ENCODE measurements around the gene ZNF76. TPM values are rescaled to one million over a fixed set of nuclear protein-coding genes. Genes with fewer than 3 reads are reported as not detected.

Gene ZNF76
- total and polyA plus RNA-seq, 10 of the 15 experiments (the other 5 are each of a cell fraction or from before 2014, with no cell fraction given), result 2.8 to 41.0 (median 24.8) TPM

DNA sequence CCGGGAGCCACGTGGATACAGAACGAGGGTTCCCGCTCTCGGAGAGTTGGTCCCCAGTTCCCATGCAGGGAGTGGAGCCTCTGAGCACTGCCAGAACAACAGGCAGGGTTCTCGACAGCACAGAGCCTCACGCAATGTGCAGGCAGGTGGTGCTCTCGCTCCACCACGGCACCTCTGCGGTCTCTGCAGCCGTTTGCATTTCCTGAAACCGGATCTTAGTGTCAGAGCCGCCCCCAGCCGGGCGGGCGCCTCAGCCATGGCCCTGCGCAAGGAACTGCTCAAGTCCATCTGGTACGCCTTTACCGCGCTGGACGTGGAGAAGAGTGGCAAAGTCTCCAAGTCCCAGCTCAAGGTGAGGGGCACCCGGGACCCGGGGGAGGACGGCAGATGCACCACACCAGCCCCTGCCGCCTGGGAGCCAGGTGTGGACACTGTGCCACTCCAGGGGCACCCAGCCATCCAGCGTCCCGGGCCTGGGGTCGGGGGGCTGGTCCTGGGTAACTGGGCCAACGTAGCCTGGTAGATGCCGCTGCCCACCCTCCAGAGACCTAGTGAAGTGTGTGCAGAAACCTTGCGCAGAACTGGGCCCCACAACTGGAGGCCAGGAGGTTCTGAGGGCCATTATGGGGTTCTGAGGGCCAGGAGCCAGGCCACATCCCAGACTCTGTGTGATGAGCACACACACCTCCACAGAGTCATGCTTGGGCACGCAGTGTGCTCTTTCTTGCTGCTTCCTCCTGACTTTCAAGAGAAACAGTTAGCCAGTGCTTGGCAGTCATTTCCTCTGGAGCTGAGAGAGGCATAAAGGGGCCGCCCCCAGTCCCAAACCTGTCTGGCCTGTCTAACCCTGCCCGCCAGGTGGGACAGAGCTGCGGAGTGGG is 38.3 kb downstream of the ZNF76 start, which contains the start of gene DEF6 (continued):
- TF ChIP-seq, protein P1, sequence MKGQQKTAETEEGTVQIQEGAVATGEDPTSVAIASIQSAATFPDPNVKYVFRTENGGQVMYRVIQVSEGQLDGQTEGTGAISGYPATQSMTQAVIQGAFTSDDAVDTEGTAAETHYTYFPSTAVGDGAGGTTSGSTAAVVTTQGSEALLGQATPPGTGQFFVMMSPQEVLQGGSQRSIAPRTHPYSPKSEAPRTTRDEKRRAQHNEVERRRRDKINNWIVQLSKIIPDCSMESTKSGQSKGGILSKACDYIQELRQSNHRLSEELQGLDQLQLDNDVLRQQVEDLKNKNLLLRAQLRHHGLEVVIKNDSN (IDR thresholded peaks at IDR 0.05; ENCODE audit: borderline replicate concordance, extremely low read length, insufficient read depth, low read depth, low read length), result no peak
- TF ChIP-seq EP300 (IDR thresholded peaks at IDR 0.05; ENCODE audit: borderline replicate concordance in 1 of 2, control insufficient read depth in 1 of 2, low read depth in 2 of 2, low read length in 2 of 2) (peak in 1 of 2 experiments; percentile 45; a peak in 1 of 4 replicates), POU2F2 (IDR thresholded peaks at IDR 0.05; ENCODE audit: borderline replicate concordance, low read depth, low read length) (peak; percentile 95), ZSCAN29 (IDR thresholded peaks at IDR 0.05) (peak; percentile 96), SIX5 (IDR thresholded peaks at IDR 0.05; ENCODE audit: low read depth, low read length, severe bottlenecking) (peak; percentile 41), STAT1 (conservative IDR thresholded peaks at IDR 0.05) (peak; percentile 95), RUNX3 (IDR thresholded peaks at IDR 0.05; ENCODE audit: low read length) (peak; percentile 97), ZBED1 (IDR thresholded peaks at IDR 0.05; ENCODE audit: borderline replicate concordance) (no peak), NFXL1 (IDR thresholded peaks at IDR 0.05; ENCODE audit: borderline replicate concordance) (no peak), FOXM1 (IDR thresholded peaks at IDR 0.05; ENCODE audit: low read depth, low read length) (0 out of 2 replicates have a peak, but pooled peaks have one; percentile 27), KDM1A (IDR thresholded peaks at IDR 0.05; ENCODE audit: borderline replicate concordance) (no peak), IKZF2 (IDR thresholded peaks at IDR 0.05) (peak in 1 of 2 experiments; percentile 16; a peak in 1 of 4 replicates), ZNF207 (IDR thresholded peaks at IDR 0.05; ENCODE audit: borderline replicate concordance) (peak; percentile 74; the same call in 1 of the 2 replicates)
- TF ChIP-seq, protein P2, sequence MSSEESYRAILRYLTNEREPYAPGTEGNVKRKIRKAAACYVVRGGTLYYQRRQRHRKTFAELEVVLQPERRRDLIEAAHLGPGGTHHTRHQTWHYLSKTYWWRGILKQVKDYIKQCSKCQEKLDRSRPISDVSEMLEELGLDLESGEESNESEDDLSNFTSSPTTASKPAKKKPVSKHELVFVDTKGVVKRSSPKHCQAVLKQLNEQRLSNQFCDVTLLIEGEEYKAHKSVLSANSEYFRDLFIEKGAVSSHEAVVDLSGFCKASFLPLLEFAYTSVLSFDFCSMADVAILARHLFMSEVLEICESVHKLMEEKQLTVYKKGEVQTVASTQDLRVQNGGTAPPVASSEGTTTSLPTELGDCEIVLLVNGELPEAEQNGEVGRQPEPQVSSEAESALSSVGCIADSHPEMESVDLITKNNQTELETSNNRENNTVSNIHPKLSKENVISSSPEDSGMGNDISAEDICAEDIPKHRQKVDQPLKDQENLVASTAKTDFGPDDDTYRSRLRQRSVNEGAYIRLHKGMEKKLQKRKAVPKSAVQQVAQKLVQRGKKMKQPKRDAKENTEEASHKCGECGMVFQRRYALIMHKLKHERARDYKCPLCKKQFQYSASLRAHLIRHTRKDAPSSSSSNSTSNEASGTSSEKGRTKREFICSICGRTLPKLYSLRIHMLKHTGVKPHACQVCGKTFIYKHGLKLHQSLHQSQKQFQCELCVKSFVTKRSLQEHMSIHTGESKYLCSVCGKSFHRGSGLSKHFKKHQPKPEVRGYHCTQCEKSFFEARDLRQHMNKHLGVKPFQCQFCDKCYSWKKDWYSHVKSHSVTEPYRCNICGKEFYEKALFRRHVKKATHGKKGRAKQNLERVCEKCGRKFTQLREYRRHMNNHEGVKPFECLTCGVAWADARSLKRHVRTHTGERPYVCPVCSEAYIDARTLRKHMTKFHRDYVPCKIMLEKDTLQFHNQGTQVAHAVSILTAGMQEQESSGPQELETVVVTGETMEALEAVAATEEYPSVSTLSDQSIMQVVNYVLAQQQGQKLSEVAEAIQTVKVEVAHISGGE (CRISPR knock-in tag; IDR thresholded peaks at IDR 0.05), result no peak
- TF ChIP-seq, protein P3, sequence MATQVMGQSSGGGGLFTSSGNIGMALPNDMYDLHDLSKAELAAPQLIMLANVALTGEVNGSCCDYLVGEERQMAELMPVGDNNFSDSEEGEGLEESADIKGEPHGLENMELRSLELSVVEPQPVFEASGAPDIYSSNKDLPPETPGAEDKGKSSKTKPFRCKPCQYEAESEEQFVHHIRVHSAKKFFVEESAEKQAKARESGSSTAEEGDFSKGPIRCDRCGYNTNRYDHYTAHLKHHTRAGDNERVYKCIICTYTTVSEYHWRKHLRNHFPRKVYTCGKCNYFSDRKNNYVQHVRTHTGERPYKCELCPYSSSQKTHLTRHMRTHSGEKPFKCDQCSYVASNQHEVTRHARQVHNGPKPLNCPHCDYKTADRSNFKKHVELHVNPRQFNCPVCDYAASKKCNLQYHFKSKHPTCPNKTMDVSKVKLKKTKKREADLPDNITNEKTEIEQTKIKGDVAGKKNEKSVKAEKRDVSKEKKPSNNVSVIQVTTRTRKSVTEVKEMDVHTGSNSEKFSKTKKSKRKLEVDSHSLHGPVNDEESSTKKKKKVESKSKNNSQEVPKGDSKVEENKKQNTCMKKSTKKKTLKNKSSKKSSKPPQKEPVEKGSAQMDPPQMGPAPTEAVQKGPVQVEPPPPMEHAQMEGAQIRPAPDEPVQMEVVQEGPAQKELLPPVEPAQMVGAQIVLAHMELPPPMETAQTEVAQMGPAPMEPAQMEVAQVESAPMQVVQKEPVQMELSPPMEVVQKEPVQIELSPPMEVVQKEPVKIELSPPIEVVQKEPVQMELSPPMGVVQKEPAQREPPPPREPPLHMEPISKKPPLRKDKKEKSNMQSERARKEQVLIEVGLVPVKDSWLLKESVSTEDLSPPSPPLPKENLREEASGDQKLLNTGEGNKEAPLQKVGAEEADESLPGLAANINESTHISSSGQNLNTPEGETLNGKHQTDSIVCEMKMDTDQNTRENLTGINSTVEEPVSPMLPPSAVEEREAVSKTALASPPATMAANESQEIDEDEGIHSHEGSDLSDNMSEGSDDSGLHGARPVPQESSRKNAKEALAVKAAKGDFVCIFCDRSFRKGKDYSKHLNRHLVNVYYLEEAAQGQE (IDR thresholded peaks at IDR 0.05; ENCODE audit: low read depth, low read length), result peak; percentile 43; the same call in 1 of the 2 replicates
- TF ChIP-seq, protein P4, sequence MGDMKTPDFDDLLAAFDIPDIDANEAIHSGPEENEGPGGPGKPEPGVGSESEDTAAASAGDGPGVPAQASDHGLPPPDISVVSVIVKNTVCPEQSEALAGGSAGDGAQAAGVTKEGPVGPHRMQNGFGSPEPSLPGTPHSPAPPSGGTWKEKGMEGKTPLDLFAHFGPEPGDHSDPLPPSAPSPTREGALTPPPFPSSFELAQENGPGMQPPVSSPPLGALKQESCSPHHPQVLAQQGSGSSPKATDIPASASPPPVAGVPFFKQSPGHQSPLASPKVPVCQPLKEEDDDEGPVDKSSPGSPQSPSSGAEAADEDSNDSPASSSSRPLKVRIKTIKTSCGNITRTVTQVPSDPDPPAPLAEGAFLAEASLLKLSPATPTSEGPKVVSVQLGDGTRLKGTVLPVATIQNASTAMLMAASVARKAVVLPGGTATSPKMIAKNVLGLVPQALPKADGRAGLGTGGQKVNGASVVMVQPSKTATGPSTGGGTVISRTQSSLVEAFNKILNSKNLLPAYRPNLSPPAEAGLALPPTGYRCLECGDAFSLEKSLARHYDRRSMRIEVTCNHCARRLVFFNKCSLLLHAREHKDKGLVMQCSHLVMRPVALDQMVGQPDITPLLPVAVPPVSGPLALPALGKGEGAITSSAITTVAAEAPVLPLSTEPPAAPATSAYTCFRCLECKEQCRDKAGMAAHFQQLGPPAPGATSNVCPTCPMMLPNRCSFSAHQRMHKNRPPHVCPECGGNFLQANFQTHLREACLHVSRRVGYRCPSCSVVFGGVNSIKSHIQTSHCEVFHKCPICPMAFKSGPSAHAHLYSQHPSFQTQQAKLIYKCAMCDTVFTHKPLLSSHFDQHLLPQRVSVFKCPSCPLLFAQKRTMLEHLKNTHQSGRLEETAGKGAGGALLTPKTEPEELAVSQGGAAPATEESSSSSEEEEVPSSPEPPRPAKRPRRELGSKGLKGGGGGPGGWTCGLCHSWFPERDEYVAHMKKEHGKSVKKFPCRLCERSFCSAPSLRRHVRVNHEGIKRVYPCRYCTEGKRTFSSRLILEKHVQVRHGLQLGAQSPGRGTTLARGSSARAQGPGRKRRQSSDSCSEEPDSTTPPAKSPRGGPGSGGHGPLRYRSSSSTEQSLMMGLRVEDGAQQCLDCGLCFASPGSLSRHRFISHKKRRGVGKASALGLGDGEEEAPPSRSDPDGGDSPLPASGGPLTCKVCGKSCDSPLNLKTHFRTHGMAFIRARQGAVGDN (IDR thresholded peaks at IDR 0.05), result peak; percentile 62

All from GM12878 (cell line).